GM12878 (cell line): ENCODE data around the gene S100G. TPM values are rescaled to one million over a fixed set of nuclear protein-coding genes. Genes with fewer than 3 reads are reported as not detected.

Source experiments
- ATAC-seq: fragments of 200-7000 bp; cut with Tn5 transposase; 3 replicates; pipeline ENCODE4 v1.9.1; 2020; ENCODE audit warnings: mild to moderate bottlenecking, moderate library complexity
- BruUV-seq: library from RNA; stranded (reverse); fragments of 400-500 nt; replicated peaks from 2 replicates; lab custom pipeline; 2021; lab: Mats Ljungman, UMichigan
- CTCF ChIA-PET: fragments of 300-600 bp; sonication (Branson Sonifier 250); formaldehyde crosslinking; extraction: SDS; loops from one replicate; lab custom pipeline; 2021; ENCODE audit warnings: inconsistent platforms; lab: Yijun Ruan, JAX
- POLR2A ChIA-PET: fragments of 350-600 bp; formaldehyde crosslinking; extraction: SDS; loops from one replicate; lab custom pipeline; 2021; ENCODE audit warnings: inconsistent platforms; lab: Charles Lee
- RAD21 ChIA-PET: fragments of 300-600 bp; sonication (Branson Sonifier 250); formaldehyde crosslinking; loops from one replicate; lab custom pipeline; 2023; ENCODE audit warnings: antibody characterized with exemption; ENCODE audit not compliant: unreplicated experiment; lab: Charles Lee
- SMC1A ChIA-PET: fragments of 300-600 bp; sonication (Branson Sonifier 250); formaldehyde crosslinking; loops from one replicate; lab custom pipeline; 2023; ENCODE audit not compliant: unreplicated experiment, uncharacterized antibody; lab: Charles Lee
- DNase-seq: peaks from one replicate; pipeline ENCODE4 v3.0.0-alpha.2; 2011; ENCODE audit warnings: low read depth, low spot score
- FAIRE-seq: peaks from 3 replicates; lab custom pipeline; 2011; peaks lifted over from hg19 to GRCh38; lab: Jason Lieb, UNC
- H2AFZ ChIP-seq: 2 replicates; pipeline ENCODE4 v1.6.0; 2011; ENCODE audit warnings: low read depth, low read length, control low read depth; ENCODE audit not compliant: control insufficient read depth
- H3K27ac ChIP-seq: 2 replicates; pipeline ENCODE4 v1.5.1; 2011; ENCODE audit warnings: control low read depth; ENCODE audit not compliant: control insufficient read depth, insufficient read depth
- H3K27me3 ChIP-seq, 2 experiments: replicated peaks in 1 of 2; 2 replicates each; pipeline versions ENCODE4 v1.6.0 to v1.6.1; 2011; ENCODE audit warnings: low read length in 1 of 2; ENCODE audit not compliant: control insufficient read depth in 2 of 2, insufficient read depth in 2 of 2
- H3K36me3 ChIP-seq, 2 experiments: 2 replicates each; pipeline ENCODE4 v1.5.1; 2011; ENCODE audit warnings: low read length in 1 of 2; ENCODE audit not compliant: control insufficient read depth in 2 of 2, insufficient read depth in 2 of 2
- H3K4me1 ChIP-seq: 2 replicates; pipeline ENCODE4 v1.6.1; 2011; ENCODE audit warnings: mild to moderate bottlenecking, low read length, moderate library complexity, mixed read lengths; ENCODE audit not compliant: control insufficient read depth, insufficient read depth
- H3K4me2 ChIP-seq: 2 replicates; pipeline ENCODE4 v1.6.0; 2011; ENCODE audit warnings: control low read depth; ENCODE audit not compliant: control insufficient read depth, insufficient read depth
- H3K4me3 ChIP-seq: fragments of 200-600 bp; sonication (generic); 2 replicates; pipeline ENCODE4 v1.5.1; 2016
- H3K79me2 ChIP-seq: 2 replicates; pipeline ENCODE4 v1.6.0; 2011; ENCODE audit warnings: low read length; ENCODE audit not compliant: control insufficient read depth, insufficient read depth
- H3K9ac ChIP-seq: 2 replicates; pipeline ENCODE4 v1.8.0; 2011; ENCODE audit warnings: low read length, control low read depth, mixed read lengths; ENCODE audit not compliant: control insufficient read depth, insufficient read depth
- H3K9me3 ChIP-seq: replicated peaks from 3 replicates; pipeline ENCODE4 v1.5.1; 2011; ENCODE audit warnings: mild to moderate bottlenecking, low read length; ENCODE audit not compliant: control insufficient read depth, insufficient read depth
- H4K20me1 ChIP-seq: 2 replicates; pipeline ENCODE4 v1.6.0; 2011; ENCODE audit not compliant: control insufficient read depth, insufficient read depth
- BCL11A ChIP-seq: IDR thresholded peaks from 2 replicates; pipeline ENCODE4 v1.6.1; 2011; ENCODE audit warnings: low read depth, low read length
- IKZF2 ChIP-seq, 2 experiments: fragments of 450-650 bp; IDR thresholded peaks; 2 replicates each; pipeline ENCODE4 v1.6.1; 2017; ENCODE audit warnings: mild to moderate bottlenecking in 2 of 2, moderate library complexity in 2 of 2
- JUNB ChIP-seq: IDR thresholded peaks from 2 replicates; pipeline ENCODE4 v1.6.1; 2016; ENCODE audit warnings: antibody characterized with exemption, mild to moderate bottlenecking
- RBBP5 ChIP-seq: fragments of 200-600 bp; sonication (generic); conservative IDR thresholded peaks from 2 replicates; pipeline ENCODE4 v1.6.1; 2016
- RUNX3 ChIP-seq: IDR thresholded peaks from 2 replicates; pipeline ENCODE4 v1.6.1; 2012; ENCODE audit warnings: low read length, inconsistent platforms
- SIX5 ChIP-seq: IDR thresholded peaks from 2 replicates; pipeline ENCODE4 v1.6.1; 2011; ENCODE audit warnings: mild to moderate bottlenecking, low read depth, low read length, moderate library complexity; ENCODE audit not compliant: severe bottlenecking
- ZBED1 ChIP-seq: IDR thresholded peaks from 2 replicates; pipeline ENCODE4 v1.6.1; 2016; ENCODE audit warnings: borderline replicate concordance
- WGBS: methylation state at CpG from one replicate; pipeline ENCODE4 v1.1.6; 2016; ENCODE audit warnings: low lambda C conversion rate; ENCODE audit not compliant: insufficient replicate concordance, insufficient coverage; ENCODE audit errors: missing lambda C conversion rate; 5-methylcytosine and 5-hydroxymethylcytosine counted together
- in situ Hi-C: fragments of 300-500 bp; cut with MboI; formaldehyde crosslinking; loops from 9 replicates; pipeline ENCODE4 v1.14.3; 2018; ENCODE audit warnings: mixed read lengths
- intact Hi-C: fragments of 100-400 bp; cut with micrococcal nuclease; formaldehyde crosslinking; loops from one replicate; pipeline ENCODE4 v1.14.2; 2022; ENCODE audit not compliant: unreplicated experiment
- polyA plus RNA-seq, 11 experiments: library from polyadenylated mRNA; depleted of rRNA in 4 of 11; unstranded in 6 of 11; stranded (reverse) in 5 of 11; fragments of >200 nt; fragmentation: Nextera tagmentation in 4 of 11; fragmentation: Illumina TruSeq in 1 of 11; extraction: Ambion mirVana in 4 of 11; extraction: Trizol in 1 of 11; gene quantifications; 1 replicate in 1 of 11; 2 replicates in 10 of 11; pipeline versions ENCODE4 v1.2.1 to v1.2.3, GENCODE V29; 2011 to 2016; ENCODE audit warnings: inconsistent platforms in 2 of 11, missing spikeins in 2 of 11, low read depth in 1 of 11
- total RNA-seq, 4 experiments: library from RNA; depleted of rRNA in 3 of 4; stranded (reverse); fragments of >200 nt in 3 of 4; fragmentation: Illumina TruSeq in 1 of 4; extraction: Trizol in 1 of 4; gene quantifications; 2 replicates each; pipeline versions ENCODE4 v1.2.1 to v1.2.3, GENCODE V29; 2013 to 2021
- TF ChIP-seq, protein P1 (sequence below): fragments of 450-650 bp; IDR thresholded peaks from 2 replicates; pipeline ENCODE4 v1.6.1; 2016; ENCODE audit warnings: mild to moderate bottlenecking, moderate library complexity, borderline replicate concordance
- TF ChIP-seq, protein P2 (sequence below): IDR thresholded peaks from 2 replicates; pipeline ENCODE4 v1.6.1; 2012; ENCODE audit warnings: low read depth, low read length, improper control_type of control experiment
- TF ChIP-seq, protein P3 (sequence below): fragments of 450-650 bp; IDR thresholded peaks from 2 replicates; pipeline ENCODE4 v1.6.1; 2016; ENCODE audit warnings: mild to moderate bottlenecking
- TF ChIP-seq, protein P4 (sequence below): fragments of 450-650 bp; IDR thresholded peaks from 2 replicates; pipeline ENCODE4 v1.6.1; 2017; ENCODE audit warnings: mild to moderate bottlenecking, moderate library complexity
- TF ChIP-seq, protein P5 (sequence below): IDR thresholded peaks from 2 replicates; pipeline ENCODE4 v1.6.1; 2012; ENCODE audit warnings: low read depth, low read length, improper control_type of control experiment

S100G gene
- total and polyA plus RNA-seq, 10 of the 15 experiments (the other 5 are each of a cell fraction or from before 2014, with no cell fraction given), result not detected

DNA sequence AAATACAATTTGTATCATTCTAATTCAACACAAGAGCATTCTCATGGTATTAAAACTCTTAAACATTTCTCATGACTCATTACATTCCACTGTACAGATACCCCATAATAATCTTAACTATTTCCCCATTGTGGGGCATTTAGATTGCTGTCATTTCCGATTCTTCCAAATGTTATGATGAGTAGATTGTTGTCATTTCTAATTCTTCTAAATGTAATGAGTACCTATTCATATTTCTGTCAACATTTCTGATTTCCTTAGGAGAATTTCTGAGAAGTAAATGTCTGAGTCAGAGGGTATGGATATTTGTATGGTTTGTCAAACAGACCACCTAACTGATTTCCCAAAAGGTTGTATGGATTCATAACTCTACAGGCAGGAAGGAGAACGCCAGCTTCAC, 8.3 kb downstream of the S100G start:
- DNase-seq (no peak), ATAC-seq (no peak), FAIRE-seq (no peak)
- Histone ChIP-seq H3K4me1 (no peaks in the 10 kb centered on the region), H3K9ac (no peak overlapping the region), H2AFZ (no peak overlapping the region), H3K36me3 (no peaks in the 10 kb centered on the region), H3K9me3 (no peaks in the 10 kb centered on the region), H3K4me2 (no peak overlapping the region), H3K79me2 (no peaks in the 10 kb centered on the region), H3K27me3 (no peaks in the 10 kb centered on the region), H3K4me3 (no peak overlapping the region), H3K27ac (no peak overlapping the region), H4K20me1 (no peaks in the 10 kb centered on the region)
- ChIA-PET SMC1A (no interaction called here), RAD21 (no interaction called here), POLR2A (no interaction called here), CTCF (no interaction called here)
- WGBS, result 27% methylated on average over 2 of the region's 2 CpGs
- intact Hi-C loops, result no loop called here
- no TSS peak for BruUV-seq
- TF ChIP-seq IKZF2 (IDR thresholded peaks at IDR 0.05) (no peak), JUNB (no peak), RUNX3 (no peak), RBBP5 (no peak), SIX5 (no peak), ZBED1 (no peak), BCL11A (no peak)
- TF ChIP-seq, protein P1, sequence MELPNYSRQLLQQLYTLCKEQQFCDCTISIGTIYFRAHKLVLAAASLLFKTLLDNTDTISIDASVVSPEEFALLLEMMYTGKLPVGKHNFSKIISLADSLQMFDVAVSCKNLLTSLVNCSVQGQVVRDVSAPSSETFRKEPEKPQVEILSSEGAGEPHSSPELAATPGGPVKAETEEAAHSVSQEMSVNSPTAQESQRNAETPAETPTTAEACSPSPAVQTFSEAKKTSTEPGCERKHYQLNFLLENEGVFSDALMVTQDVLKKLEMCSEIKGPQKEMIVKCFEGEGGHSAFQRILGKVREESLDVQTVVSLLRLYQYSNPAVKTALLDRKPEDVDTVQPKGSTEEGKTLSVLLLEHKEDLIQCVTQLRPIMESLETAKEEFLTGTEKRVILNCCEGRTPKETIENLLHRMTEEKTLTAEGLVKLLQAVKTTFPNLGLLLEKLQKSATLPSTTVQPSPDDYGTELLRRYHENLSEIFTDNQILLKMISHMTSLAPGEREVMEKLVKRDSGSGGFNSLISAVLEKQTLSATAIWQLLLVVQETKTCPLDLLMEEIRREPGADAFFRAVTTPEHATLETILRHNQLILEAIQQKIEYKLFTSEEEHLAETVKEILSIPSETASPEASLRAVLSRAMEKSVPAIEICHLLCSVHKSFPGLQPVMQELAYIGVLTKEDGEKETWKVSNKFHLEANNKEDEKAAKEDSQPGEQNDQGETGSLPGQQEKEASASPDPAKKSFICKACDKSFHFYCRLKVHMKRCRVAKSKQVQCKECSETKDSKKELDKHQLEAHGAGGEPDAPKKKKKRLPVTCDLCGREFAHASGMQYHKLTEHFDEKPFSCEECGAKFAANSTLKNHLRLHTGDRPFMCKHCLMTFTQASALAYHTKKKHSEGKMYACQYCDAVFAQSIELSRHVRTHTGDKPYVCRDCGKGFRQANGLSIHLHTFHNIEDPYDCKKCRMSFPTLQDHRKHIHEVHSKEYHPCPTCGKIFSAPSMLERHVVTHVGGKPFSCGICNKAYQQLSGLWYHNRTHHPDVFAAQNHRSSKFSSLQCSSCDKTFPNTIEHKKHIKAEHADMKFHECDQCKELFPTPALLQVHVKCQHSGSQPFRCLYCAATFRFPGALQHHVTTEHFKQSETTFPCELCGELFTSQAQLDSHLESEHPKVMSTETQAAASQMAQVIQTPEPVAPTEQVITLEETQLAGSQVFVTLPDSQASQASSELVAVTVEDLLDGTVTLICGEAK, result no peak
- TF ChIP-seq, protein P2, sequence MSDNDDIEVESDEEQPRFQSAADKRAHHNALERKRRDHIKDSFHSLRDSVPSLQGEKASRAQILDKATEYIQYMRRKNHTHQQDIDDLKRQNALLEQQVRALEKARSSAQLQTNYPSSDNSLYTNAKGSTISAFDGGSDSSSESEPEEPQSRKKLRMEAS, result no peak
- TF ChIP-seq, protein P3, sequence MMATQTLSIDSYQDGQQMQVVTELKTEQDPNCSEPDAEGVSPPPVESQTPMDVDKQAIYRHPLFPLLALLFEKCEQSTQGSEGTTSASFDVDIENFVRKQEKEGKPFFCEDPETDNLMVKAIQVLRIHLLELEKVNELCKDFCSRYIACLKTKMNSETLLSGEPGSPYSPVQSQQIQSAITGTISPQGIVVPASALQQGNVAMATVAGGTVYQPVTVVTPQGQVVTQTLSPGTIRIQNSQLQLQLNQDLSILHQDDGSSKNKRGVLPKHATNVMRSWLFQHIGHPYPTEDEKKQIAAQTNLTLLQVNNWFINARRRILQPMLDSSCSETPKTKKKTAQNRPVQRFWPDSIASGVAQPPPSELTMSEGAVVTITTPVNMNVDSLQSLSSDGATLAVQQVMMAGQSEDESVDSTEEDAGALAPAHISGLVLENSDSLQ, result no peak
- TF ChIP-seq, protein P4, sequence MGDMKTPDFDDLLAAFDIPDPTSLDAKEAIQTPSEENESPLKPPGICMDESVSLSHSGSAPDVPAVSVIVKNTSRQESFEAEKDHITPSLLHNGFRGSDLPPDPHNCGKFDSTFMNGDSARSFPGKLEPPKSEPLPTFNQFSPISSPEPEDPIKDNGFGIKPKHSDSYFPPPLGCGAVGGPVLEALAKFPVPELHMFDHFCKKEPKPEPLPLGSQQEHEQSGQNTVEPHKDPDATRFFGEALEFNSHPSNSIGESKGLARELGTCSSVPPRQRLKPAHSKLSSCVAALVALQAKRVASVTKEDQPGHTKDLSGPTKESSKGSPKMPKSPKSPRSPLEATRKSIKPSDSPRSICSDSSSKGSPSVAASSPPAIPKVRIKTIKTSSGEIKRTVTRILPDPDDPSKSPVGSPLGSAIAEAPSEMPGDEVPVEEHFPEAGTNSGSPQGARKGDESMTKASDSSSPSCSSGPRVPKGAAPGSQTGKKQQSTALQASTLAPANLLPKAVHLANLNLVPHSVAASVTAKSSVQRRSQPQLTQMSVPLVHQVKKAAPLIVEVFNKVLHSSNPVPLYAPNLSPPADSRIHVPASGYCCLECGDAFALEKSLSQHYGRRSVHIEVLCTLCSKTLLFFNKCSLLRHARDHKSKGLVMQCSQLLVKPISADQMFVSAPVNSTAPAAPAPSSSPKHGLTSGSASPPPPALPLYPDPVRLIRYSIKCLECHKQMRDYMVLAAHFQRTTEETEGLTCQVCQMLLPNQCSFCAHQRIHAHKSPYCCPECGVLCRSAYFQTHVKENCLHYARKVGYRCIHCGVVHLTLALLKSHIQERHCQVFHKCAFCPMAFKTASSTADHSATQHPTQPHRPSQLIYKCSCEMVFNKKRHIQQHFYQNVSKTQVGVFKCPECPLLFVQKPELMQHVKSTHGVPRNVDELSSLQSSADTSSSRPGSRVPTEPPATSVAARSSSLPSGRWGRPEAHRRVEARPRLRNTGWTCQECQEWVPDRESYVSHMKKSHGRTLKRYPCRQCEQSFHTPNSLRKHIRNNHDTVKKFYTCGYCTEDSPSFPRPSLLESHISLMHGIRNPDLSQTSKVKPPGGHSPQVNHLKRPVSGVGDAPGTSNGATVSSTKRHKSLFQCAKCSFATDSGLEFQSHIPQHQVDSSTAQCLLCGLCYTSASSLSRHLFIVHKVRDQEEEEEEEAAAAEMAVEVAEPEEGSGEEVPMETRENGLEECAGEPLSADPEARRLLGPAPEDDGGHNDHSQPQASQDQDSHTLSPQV, result no peak
- TF ChIP-seq, protein P5, sequence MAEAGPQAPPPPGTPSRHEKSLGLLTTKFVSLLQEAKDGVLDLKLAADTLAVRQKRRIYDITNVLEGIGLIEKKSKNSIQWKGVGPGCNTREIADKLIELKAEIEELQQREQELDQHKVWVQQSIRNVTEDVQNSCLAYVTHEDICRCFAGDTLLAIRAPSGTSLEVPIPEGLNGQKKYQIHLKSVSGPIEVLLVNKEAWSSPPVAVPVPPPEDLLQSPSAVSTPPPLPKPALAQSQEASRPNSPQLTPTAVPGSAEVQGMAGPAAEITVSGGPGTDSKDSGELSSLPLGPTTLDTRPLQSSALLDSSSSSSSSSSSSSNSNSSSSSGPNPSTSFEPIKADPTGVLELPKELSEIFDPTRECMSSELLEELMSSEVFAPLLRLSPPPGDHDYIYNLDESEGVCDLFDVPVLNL, result no peak
- in situ Hi-C loops, result no loop called here
